Coronary artery (tissue), 2 donors: Measurements from ENCODE around the gene HECTD4.
"Not testable (repeated sequence)": the region's sequence is repeated elsewhere in the genome, so short reads cannot be mapped to it uniquely, and the experiment has no call there.

ENCODE experiments used
- DNase-seq: peaks from one replicate; pipeline ENCODE4 v3.0.0-alpha.2; 2017; ENCODE audit warnings: low spot score
- H3K27ac ChIP-seq, 2 donors: fragments of 200-600 bp; sonication (generic); one replicate each; pipeline ENCODE4 v1.5.1; 2016 to 2019
- H3K4me3 ChIP-seq: fragments of 200-600 bp; sonication (generic); 2 replicates; pipeline ENCODE4 v1.5.1; 2016; ENCODE audit warnings: mild to moderate bottlenecking, moderate library complexity
- TF ChIP-seq, protein P1 (sequence below): fragments of 200-600 bp; sonication (generic); IDR thresholded peaks from one replicate; pipeline ENCODE4 v1.5.1; 2019; ENCODE audit warnings: antibody characterized with exemption

HECTD4 gene

DNA sequence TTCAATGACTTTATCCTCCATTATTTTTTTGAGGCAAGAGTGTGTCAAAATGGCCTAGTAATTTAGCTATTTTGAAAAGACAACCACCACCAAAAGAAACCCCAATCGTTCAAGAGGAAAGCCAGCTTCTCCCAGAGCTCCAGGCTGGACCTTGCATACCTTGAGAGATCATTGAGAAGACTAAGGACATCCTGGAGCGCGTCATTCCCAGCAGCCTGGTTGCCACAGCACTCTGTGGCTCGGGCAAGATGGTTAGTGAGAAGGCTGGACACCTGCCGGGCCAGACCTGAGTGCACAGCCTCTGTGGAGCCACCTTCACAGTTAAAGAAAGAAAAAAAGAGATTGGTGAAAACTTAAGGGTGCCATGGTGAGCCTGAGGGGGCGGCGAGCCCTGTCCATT lies 145.4 kb downstream of the HECTD4 start:
- Histone ChIP-seq H3K4me3 (no peak overlapping the region), H3K27ac (no peak overlapping the region)
- DNase-seq: no peak
- TF ChIP-seq, protein P1, sequence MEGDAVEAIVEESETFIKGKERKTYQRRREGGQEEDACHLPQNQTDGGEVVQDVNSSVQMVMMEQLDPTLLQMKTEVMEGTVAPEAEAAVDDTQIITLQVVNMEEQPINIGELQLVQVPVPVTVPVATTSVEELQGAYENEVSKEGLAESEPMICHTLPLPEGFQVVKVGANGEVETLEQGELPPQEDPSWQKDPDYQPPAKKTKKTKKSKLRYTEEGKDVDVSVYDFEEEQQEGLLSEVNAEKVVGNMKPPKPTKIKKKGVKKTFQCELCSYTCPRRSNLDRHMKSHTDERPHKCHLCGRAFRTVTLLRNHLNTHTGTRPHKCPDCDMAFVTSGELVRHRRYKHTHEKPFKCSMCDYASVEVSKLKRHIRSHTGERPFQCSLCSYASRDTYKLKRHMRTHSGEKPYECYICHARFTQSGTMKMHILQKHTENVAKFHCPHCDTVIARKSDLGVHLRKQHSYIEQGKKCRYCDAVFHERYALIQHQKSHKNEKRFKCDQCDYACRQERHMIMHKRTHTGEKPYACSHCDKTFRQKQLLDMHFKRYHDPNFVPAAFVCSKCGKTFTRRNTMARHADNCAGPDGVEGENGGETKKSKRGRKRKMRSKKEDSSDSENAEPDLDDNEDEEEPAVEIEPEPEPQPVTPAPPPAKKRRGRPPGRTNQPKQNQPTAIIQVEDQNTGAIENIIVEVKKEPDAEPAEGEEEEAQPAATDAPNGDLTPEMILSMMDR: no peak

DNA sequence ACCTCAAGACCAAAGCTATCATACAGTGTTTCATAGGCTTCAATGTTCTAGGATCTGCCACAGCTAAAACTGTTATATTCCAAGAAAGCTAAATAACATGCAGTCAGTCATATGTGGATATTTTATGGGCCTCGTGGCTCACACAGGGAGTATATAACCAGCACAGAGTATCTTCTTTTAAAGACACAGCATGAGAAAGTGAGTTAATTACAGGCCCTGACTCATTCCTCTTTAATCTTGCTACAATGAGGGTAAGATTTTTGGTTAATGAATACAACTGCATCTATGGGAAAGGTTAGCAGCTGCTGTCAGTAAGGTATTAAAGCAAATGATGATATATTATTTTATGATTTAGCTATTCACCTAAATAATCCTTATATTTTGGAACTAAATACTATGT lies 145.8 kb downstream of the HECTD4 start:
- no peak for DNase-seq
- Histone ChIP-seq H3K27ac (no peak overlapping the region), H3K4me3 (no peak overlapping the region)
- TF ChIP-seq, protein P1: no peak

DNA sequence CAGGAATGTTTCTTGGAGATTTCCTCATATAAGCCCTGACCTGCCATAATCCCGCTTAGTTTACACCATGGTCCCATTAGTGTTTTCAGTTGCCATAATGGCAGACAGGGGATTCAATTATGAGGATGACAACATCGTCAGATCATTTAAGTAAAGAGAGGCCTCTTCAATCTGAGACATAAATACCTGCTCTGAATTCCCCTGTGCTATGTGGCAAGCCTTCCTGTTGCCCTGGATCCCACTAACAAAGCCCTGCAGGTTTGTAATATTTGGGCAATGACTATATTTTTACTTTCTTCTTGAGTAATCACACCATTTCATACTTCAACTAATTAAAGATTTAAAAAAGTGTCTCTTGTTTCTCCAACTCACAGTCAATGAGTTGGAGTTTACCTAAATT lies 147.9 kb downstream of the HECTD4 start:
- Histone ChIP-seq H3K4me3 (no peak overlapping the region), H3K27ac (no peak overlapping the region)
- TF ChIP-seq, protein P1: no peak
- no peak for DNase-seq

DNA sequence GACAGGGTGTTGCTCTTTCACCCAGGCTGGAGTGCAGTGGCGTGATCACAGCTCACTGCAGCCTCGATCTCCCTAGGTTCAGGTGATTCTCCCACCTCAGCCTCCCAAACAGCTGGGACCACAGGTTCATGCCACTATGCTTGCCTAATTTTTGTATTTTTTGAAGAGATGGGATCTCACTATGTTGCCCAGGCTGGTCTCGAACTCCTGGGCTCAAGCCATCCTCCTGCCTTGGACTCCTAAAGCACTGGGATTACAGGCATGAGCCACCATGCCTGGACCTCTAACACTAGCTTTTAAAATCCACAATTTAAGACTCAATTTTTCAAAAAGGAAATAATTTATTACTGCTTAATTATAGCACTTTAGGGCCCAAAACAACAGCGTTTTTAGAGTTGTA lies 149.0 kb downstream of the HECTD4 start:
- no peak overlapping the region for H3K4me3 ChIP-seq
- H3K27ac ChIP-seq: no peak overlapping the region
- DNase-seq: no peak
- TF ChIP-seq, protein P1: no peak

DNA sequence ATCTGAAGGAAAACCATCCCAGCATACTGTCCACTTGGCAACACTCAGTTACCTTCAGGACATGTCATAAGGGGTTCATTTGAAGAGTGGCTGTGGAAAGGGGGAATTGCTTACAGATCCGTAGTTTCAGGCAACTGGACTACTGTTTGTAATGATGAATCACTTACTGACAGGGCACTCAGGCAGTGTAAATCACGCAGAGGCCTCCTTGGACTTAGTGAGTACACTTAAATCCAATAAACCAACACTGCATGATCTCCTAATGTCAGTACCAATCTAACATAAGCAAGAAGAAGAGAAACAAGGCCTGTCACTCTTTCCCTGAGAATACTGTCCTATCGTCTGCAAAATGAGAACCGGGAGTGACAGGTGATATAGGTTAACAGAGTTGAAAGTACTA lies 152.1 kb downstream of the HECTD4 start:
- TF ChIP-seq, protein P1: no peak
- H3K27ac ChIP-seq: no peak overlapping the region
- DNase-seq: no peak
- no peak overlapping the region for H3K4me3 ChIP-seq

DNA sequence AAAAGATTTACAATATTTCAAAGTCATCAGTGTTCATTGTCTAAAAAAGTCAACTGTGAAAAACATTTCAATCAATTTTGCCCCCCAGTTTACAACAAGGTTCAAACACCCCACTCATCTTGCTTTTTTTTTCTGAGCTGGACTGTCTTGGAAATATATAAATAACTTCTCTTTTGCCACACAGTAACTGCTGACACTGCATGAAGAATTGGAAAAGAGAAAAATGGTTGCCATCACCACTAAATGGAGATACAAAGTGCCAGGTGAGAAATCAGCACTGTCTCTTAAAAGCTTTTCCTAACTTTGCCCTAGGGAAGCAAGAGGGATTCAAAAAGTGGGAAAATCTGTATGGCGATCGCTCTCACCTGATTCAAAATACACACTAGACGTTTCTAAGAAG lies 155.5 kb downstream of the HECTD4 start:
- no peak for DNase-seq
- no peak overlapping the region for H3K27ac ChIP-seq
- TF ChIP-seq, protein P1: no peak
- no peak overlapping the region for H3K4me3 ChIP-seq

DNA sequence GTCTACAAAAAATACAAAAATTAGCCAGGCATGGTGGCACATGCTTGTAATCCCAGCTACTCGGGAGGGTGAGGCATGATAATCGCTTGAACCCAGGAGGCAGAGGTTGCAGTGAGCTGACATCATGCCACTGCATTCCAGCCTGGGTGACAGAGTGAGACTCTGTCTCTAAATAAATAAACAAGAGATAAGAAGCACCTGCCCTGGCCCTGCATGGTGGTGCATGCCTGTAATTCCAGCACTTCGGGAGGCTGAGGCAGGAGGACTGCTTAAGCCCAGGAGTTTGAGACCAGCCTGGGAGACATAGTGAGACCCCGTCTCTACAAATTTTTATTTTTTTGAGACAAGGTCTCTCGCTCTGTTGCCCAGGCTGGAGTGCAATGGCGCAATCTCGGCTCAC lies 161.6 kb downstream of the HECTD4 start:
- DNase-seq, H3K27ac ChIP-seq, H3K4me3 ChIP-seq: not testable (repeated sequence)

DNA sequence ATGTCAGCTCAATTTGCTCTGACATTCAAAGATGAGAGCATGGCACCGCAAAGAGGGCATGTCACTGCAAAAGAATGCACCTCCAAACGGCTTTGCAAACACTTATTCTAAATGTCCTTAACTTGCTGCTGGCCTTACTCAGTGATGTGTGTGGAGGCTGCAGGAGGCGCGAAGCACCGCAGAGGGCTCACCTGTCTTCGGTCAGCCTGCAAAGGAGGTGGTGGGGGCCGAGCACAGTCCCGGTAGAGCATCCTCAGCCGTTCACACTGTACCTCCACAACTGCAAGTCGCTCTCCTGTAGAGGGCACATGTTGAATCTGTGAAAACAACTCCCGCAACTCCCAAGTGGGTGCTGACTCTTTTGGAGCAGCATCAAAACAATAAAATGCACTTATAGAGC lies 163.0 kb downstream of the HECTD4 start:
- TF ChIP-seq, protein P1: no peak

More for the DNA sequence above, 163.0 kb downstream of the HECTD4 start:
- Histone ChIP-seq H3K4me3 (no peak overlapping the region), H3K27ac (no peak overlapping the region)
- no peak for DNase-seq
